Raji (cell line): Measurements from ENCODE around the gene FRMD8.

Experiments
- POLR2A ChIP-seq: IDR thresholded peaks from 2 replicates; pipeline ENCODE4 v1.6.1; 2011; ENCODE audit warnings: low read depth, low read length, control low read depth; ENCODE audit not compliant: insufficient read depth

The FRMD8 gene

GRCh38 chr11:65429724-65430405 lies 43.4 kb downstream of the FRMD8 start:
- peak; percentile 59; the same call in 1 of the 2 replicates for TF ChIP-seq POLR2A

GRCh38 chr11:65430406-65431217 lies 44.2 kb downstream of the FRMD8 start:
- TF ChIP-seq POLR2A = no peak

GRCh38 chr11:65431451-65432099 lies 45.1 kb downstream of the FRMD8 start:
- TF ChIP-seq POLR2A = peak; percentile 26; the same call in 1 of the 2 replicates

GRCh38 chr11:65432100-65432650 lies 45.7 kb downstream of the FRMD8 start:
- no peak for TF ChIP-seq POLR2A

GRCh38 chr11:65432686-65433582 lies 46.5 kb downstream of the FRMD8 start:
- no peak for TF ChIP-seq POLR2A

GRCh38 chr11:65433657-65434056 lies 47.2 kb downstream of the FRMD8 start:
- no peak for TF ChIP-seq POLR2A

- TF ChIP-seq POLR2A = no peak
Measured at GRCh38 chr11:65434057-65434666, 47.7 kb downstream of the FRMD8 start.

- TF ChIP-seq POLR2A = no peak
Measured at GRCh38 chr11:65434667-65435410, 48.4 kb downstream of the FRMD8 start.

- no peak for TF ChIP-seq POLR2A
Measured at GRCh38 chr11:65435411-65435931, 49.0 kb downstream of the FRMD8 start.

GRCh38 chr11:65435981-65436411 lies 49.6 kb downstream of the FRMD8 start:
- no peak for TF ChIP-seq POLR2A

- no peak for TF ChIP-seq POLR2A
Measured at GRCh38 chr11:65436412-65437032, 50.1 kb downstream of the FRMD8 start.

- TF ChIP-seq POLR2A = no peak
Measured at GRCh38 chr11:65437436-65438227, 51.2 kb downstream of the FRMD8 start.
